22Rv1 (cell line): ENCODE measurements around the gene COX7A2.

Experiments used
- CTCF ChIP-seq: fragments of 450-650 bp; IDR thresholded peaks from 2 replicates; pipeline ENCODE4 v1.5.1; 2017; ENCODE audit warnings: mild to moderate bottlenecking
- ZFX ChIP-seq: fragments of 450-650 bp; IDR thresholded peaks from 2 replicates; pipeline ENCODE4 v1.6.1; 2017; ENCODE audit warnings: antibody characterized with exemption, borderline replicate concordance

- TF ChIP-seq CTCF (no peak), ZFX (no peak)
Measured at GRCh38 chr6:75290136-75290945, 46.7 kb upstream of the COX7A2 start.
